Epidermal melanocyte (primary cell): ENCODE measurements around the gene TIMM13.
A peak's percentile ranks its signal among the peaks of the same experiment; 100 is the strongest.

Experiments used
- DNase-seq: peaks from one replicate; pipeline ENCODE4 v3.0.0; 2011; ENCODE audit warnings: low spot score; ENCODE audit not compliant: insufficient read length

The TIMM13 gene

GRCh38 chr19:2382530-2383222, 44.7 kb downstream of the TIMM13 start:
- peak; percentile 10 for DNase-seq

DNA sequence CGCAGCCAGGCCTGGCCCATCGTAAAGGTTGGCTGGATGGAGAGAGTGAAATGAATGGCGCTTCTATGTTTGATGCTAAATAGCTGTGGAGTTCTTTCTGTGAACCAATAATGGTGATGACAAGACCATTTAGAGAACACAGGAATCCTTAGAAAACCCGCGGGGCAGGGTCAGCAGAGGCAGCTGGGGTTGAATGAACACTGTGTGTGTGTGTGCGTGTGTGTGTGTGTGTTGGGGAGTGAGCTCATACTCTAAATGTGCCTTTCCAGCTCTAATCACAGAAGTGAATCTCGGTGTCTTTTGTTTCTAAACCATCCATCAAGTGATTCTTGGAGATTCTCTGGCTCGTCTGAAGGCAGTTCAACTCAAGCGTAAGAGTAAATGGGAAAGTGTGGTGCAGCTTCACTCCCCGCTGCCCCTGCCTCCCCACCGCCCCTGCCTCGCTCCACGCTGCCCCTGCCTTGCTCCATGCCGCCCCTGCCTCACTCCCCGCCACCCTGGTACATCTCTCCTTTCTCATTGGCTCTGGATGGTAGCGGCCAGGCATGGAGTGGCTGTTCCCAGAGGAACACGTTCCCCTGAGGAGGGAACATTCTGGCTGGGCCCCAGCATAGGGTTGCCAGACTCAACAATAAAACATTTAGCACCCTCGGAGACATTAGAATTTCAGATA, 46.1 kb downstream of the TIMM13 start:
- DNase-seq: peak; percentile 81

DNA sequence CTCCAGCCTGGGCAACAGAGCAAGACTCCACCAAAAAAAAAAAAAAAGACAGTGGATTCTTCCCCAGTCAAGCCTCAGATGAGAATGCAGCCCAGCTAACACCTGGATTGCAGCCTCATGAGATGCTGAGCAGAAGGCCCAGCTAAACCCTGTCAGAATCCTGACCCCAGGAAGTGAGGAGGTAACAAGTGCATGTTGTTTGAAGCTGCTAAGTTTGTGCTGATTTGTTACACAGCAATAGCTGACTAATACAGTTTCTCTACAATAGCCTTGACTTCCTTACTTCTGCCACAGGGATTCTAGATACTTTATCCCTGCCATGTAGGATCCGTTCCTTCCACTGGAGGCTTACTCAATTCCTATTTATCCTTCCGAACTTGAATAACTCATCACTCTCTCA, 46.8 kb downstream of the TIMM13 start:
- no peak for DNase-seq

DNA sequence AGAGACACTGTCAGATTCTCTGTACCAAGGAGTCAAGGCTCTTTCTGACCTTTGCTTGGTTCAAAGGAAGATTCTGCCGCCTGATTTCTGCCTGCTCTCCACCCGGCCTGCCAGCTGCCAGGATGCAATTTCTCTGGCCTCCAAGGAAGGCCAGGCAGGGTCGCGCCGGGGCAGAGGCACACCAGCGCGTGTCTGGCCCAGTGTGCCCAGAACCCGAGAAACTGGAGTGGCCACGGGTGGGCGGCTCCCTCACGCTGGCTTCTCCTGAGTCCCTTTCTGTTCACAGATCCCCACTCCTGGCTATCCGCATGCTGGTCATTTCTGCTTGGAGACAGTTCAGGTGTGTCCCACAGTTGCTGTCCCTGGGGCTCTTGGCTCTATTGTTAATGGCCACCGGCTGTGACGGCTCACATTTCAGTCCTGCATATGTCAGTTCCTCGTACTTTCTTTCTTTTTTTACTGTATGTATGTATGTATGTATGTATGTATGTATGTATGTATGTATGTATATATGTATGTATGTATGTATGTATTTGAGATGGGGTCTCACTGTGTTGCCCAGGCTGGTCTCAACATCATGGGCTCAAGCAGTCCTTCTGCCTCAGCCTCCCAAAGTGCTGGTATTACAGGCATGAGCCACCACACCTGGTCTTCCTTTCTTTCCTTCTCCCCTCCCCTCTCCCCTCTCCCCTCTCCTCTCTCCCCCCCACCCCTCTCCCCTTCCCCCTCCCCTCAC, 50.4 kb downstream of the TIMM13 start:
- DNase-seq: peak; percentile 8
